Superior temporal gyrus (tissue), 1 donor: ENCODE measurements around the gene DCAF8L2.
A peak's percentile ranks its signal among the peaks of the same experiment; 100 is the strongest.
"Not testable (repeated sequence)": the region's sequence is repeated elsewhere in the genome, so short reads cannot be mapped to it uniquely, and the experiment has no call there.

Source experiments
- DNase-seq: peaks from one replicate; pipeline ENCODE4 v3.0.0-alpha.2; 2016; ENCODE audit errors: extremely low spot score

The DCAF8L2 gene

GRCh38 chrX:27590044-27590443 is at the start of gene DCAF8L2:
TSS of gene DCAF8L2 (plus strand) at chrX:27590344. CDS start at chrX:27746896, 156,552 bp downstream.
- DNase-seq: no peak

GRCh38 chrX:27541161-27541560 is 49.0 kb upstream of the DCAF8L2 start:
- DNase-seq: not testable (repeated sequence)

- no peak for DNase-seq
These were observed 41.5 kb upstream of the DCAF8L2 start for GRCh38 chrX:27548624-27549023.

GRCh38 chrX:27549688-27550087 is 40.5 kb upstream of the DCAF8L2 start:
- DNase-seq: no peak

GRCh38 chrX:27555514-27555913 is 34.6 kb upstream of the DCAF8L2 start:
- peak; percentile 54 for DNase-seq

- no peak for DNase-seq
These were observed 24.2 kb upstream of the DCAF8L2 start for GRCh38 chrX:27565992-27566391.

GRCh38 chrX:27571164-27571563 is 19.0 kb upstream of the DCAF8L2 start:
- no peak for DNase-seq

GRCh38 chrX:27575565-27575964 is 14.6 kb upstream of the DCAF8L2 start:
- no peak for DNase-seq

GRCh38 chrX:27583976-27584375 is 6.2 kb upstream of the DCAF8L2 start:
- DNase-seq: no peak

GRCh38 chrX:27591938-27592337 is 1.8 kb downstream of the DCAF8L2 start:
- DNase-seq: no peak

GRCh38 chrX:27597508-27597907 is 7.4 kb downstream of the DCAF8L2 start:
- no peak for DNase-seq

GRCh38 chrX:27598312-27598711 is 8.2 kb downstream of the DCAF8L2 start:
- no peak for DNase-seq

GRCh38 chrX:27599928-27600327 is 9.8 kb downstream of the DCAF8L2 start:
- DNase-seq: no peak

GRCh38 chrX:27600686-27601085 is 10.5 kb downstream of the DCAF8L2 start:
- no peak for DNase-seq

GRCh38 chrX:27608671-27609070 is 18.5 kb downstream of the DCAF8L2 start:
- no peak for DNase-seq

- DNase-seq: no peak
These were observed 29.3 kb downstream of the DCAF8L2 start for GRCh38 chrX:27619459-27619858.

- peak; percentile 17 for DNase-seq
These were observed 29.8 kb downstream of the DCAF8L2 start for GRCh38 chrX:27619975-27620374.

- no peak for DNase-seq
These were observed 32.7 kb downstream of the DCAF8L2 start for GRCh38 chrX:27622883-27623282.

GRCh38 chrX:27626066-27626465 is 35.9 kb downstream of the DCAF8L2 start:
- DNase-seq: no peak

- no peak for DNase-seq
These were observed 43.2 kb downstream of the DCAF8L2 start for GRCh38 chrX:27633328-27633727.

GRCh38 chrX:27656581-27656980 is 66.4 kb downstream of the DCAF8L2 start:
- DNase-seq: no peak

- DNase-seq: no peak
These were observed 70.7 kb downstream of the DCAF8L2 start for GRCh38 chrX:27660878-27661277.

- DNase-seq: no peak
These were observed 81.1 kb downstream of the DCAF8L2 start for GRCh38 chrX:27671234-27671633.

- no peak for DNase-seq
These were observed 84.3 kb downstream of the DCAF8L2 start for GRCh38 chrX:27674491-27674890.

- DNase-seq: no peak
These were observed 85.3 kb downstream of the DCAF8L2 start for GRCh38 chrX:27675493-27675892.
